Stomach (tissue), 4 donors: ENCODE data around the gene CYP4V2.

Experiments used
- CTCF ChIP-seq, 7 experiments: fragments of 450-650 bp in 4 of 7; fragments of 200-600 bp in 3 of 7; sonication (generic) in 3 of 7; IDR thresholded peaks; one replicate each; pipeline ENCODE4 v1.5.1; 2016 to 2019; ENCODE audit warnings: antibody characterized with exemption in 7 of 7, control low read depth in 2 of 7, mild to moderate bottlenecking in 1 of 7
- EP300 ChIP-seq: sonication (generic); formaldehyde crosslinking; IDR thresholded peaks from one replicate; pipeline ENCODE4 v1.6.1; 2017; ENCODE audit warnings: antibody characterized with exemption

GRCh38 chr4:186240848-186241491 lies 49.6 kb downstream of the CYP4V2 start:
- TF ChIP-seq CTCF (IDR thresholded peaks at IDR 0.05): no peak
- no peak for TF ChIP-seq EP300
